Esophagus muscularis mucosa (tissue), 4 donors: Measurements from ENCODE around the gene WASF2. TPM values are rescaled to one million over a fixed set of nuclear protein-coding genes. Genes with fewer than 3 reads are reported as not detected.

Experiments used
- DNase-seq: peaks from one replicate; pipeline ENCODE4 v3.0.0-alpha.2; 2017; ENCODE audit errors: extremely low spot score
- H3K27ac ChIP-seq, 4 donors: fragments of 200-600 bp; sonication (generic); replicated peaks in 1 of 4; 1 replicate in 3 of 4; 2 replicates in 1 of 4; pipeline ENCODE4 v1.5.1; 2016 to 2019; ENCODE audit warnings: mild to moderate bottlenecking in 1 of 4
- H3K27me3 ChIP-seq, 4 donors: fragments of 200-600 bp; sonication (generic); one replicate each; pipeline versions ENCODE4 v1.5.1 to v1.6.0; 2016 to 2019
- H3K36me3 ChIP-seq, 4 donors: fragments of 200-600 bp; sonication (generic); one replicate each; pipeline ENCODE4 v1.5.1; 2016 to 2019
- H3K4me1 ChIP-seq, 4 donors: fragments of 200-600 bp; sonication (generic); one replicate each; pipeline ENCODE4 v1.5.1; 2016 to 2019
- H3K4me3 ChIP-seq, 4 donors: fragments of 200-600 bp; sonication (generic); 1 replicate in 2 of 4; 2 replicates in 2 of 4; pipeline ENCODE4 v1.5.1; 2016 to 2019; ENCODE audit warnings: mild to moderate bottlenecking in 4 of 4, moderate library complexity in 1 of 4
- H3K9me3 ChIP-seq, 4 donors: fragments of 200-600 bp; sonication (generic); 1 replicate in 3 of 4; 2 replicates in 1 of 4; pipeline ENCODE4 v1.5.1; 2016 to 2019
- EP300 ChIP-seq: sonication (generic); formaldehyde crosslinking; IDR thresholded peaks from one replicate; pipeline ENCODE4 v1.6.1; 2017; ENCODE audit warnings: antibody characterized with exemption
- POLR2A ChIP-seq: fragments of 450-650 bp; IDR thresholded peaks from one replicate; pipeline ENCODE4 v1.6.1; 2017; ENCODE audit warnings: antibody characterized with exemption, moderate library complexity, mild to moderate bottlenecking, low read depth
- POLR2AphosphoS5 ChIP-seq, 2 donors: sonication (generic); formaldehyde crosslinking; IDR thresholded peaks; one replicate each; pipeline ENCODE4 v1.6.1; 2017; ENCODE audit warnings: antibody characterized with exemption in 2 of 2
- WGBS: methylation state at CpG from one replicate; pipeline ENCODE4 v1.1.5; 2018; 5-methylcytosine and 5-hydroxymethylcytosine counted together
- intact Hi-C: fragments of 100-400 bp; cut with DNase I; formaldehyde crosslinking; loops from one replicate; pipeline ENCODE4 v1.15.1; 2023
- total RNA-seq, 4 donors: library from RNA; depleted of rRNA; stranded (reverse); fragments of >200 nt; gene quantifications; one replicate each; pipeline versions ENCODE4 v1.1.0 to v1.2.1, GENCODE V29; 2016
- TF ChIP-seq, protein P1 (sequence below), 3 experiments: fragments of 200-600 bp in 2 of 3; fragments of 450-650 bp in 1 of 3; sonication (generic) in 2 of 3; IDR thresholded peaks; one replicate each; pipeline ENCODE4 v1.5.1; 2017 to 2019; ENCODE audit warnings: antibody characterized with exemption in 3 of 3, mild to moderate bottlenecking in 2 of 3, moderate library complexity in 1 of 3

Gene WASF2
- total RNA-seq, 4 donors from 2014 or later = 78.5 to 141 (median 101) TPM

DNA sequence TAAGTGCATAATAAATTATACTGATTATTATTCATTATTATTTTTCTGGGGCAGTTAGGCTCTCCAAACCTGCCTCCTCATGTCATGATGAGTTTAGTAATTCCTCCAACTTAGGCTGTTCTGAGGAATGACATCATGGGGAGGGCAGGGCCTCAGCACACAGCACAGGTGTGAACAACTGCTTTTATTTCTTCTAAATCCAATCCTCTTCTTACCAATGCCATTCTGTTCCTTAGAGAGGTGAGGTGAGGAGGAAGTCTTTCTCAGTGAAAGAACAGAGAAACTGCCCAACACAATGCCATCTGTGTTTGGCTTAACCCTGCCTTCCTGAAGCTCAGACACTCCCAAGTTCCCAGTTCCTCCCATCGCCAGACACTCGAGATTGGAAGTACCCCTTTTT lies 45.4 kb upstream of the WASF2 start:
- 19% methylated on average over 2 of the region's 2 CpGs for WGBS
- Histone ChIP-seq H3K9me3 (no peaks in the 10 kb centered on the region), H3K4me1 (peaks cover 47 to 61% (median 58%) of the 10 kb centered on the region in 4 donors), H3K36me3 (peaks cover 18 to 49% (median 31%) of the 10 kb centered on the region in 4 donors), H3K4me3 (no peak overlapping the region), H3K27me3 (no peaks in the 10 kb centered on the region), H3K27ac (peak overlapping the region; percentile 85 to 90 (median 86))
- TF ChIP-seq EP300 (no peak), POLR2A (no peak), POLR2AphosphoS5 (IDR thresholded peaks at IDR 0.05) (no peak)
- TF ChIP-seq, protein P1, sequence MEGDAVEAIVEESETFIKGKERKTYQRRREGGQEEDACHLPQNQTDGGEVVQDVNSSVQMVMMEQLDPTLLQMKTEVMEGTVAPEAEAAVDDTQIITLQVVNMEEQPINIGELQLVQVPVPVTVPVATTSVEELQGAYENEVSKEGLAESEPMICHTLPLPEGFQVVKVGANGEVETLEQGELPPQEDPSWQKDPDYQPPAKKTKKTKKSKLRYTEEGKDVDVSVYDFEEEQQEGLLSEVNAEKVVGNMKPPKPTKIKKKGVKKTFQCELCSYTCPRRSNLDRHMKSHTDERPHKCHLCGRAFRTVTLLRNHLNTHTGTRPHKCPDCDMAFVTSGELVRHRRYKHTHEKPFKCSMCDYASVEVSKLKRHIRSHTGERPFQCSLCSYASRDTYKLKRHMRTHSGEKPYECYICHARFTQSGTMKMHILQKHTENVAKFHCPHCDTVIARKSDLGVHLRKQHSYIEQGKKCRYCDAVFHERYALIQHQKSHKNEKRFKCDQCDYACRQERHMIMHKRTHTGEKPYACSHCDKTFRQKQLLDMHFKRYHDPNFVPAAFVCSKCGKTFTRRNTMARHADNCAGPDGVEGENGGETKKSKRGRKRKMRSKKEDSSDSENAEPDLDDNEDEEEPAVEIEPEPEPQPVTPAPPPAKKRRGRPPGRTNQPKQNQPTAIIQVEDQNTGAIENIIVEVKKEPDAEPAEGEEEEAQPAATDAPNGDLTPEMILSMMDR (IDR thresholded peaks at IDR 0.05) = no peak
- DNase-seq = no peak
- intact Hi-C loops = no loop called here

DNA sequence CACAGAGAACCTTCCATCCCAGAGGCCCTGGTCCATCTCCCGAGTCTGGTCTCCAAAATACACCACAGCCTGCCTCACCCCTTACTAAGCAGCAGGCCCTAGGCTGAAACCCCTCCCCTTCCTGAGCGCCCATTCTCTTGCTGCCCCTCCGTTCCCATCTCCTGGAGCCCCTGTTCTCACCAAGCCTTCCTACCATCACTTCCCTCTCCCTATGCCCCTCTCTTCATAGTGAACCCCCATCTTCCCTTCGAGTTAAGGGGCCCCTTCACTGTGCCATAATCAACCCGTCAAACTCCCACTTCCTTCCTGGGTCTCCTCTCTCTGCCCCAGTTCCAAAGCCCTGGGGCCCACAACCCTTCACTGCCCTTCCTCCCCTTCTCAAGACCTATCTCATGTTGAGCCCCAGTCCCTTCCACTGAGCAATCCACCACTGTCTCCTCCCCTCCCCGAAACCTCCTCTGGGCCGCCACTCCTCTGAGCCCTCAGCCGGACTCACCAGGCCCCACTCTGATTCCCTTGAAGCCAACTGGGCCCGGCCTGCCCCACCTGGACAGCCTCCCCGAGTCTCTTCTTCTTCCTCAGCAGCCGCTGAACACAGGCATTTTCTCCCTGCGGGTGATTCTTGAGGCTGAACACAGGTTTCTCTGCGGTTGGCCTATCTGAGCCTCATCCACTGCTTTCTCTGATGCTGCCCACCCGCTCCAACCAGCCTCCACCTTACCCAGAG lies 42.2 kb upstream of the WASF2 start:
- Histone ChIP-seq H3K27ac (peak overlapping the region in 3 of 4 donors; percentile 11 to 51 (median 47)), H3K36me3 (peaks cover 18 to 44% (median 31%) of the 10 kb centered on the region in 4 donors), H3K4me3 (no peak overlapping the region), H3K4me1 (peaks cover 39 to 60% (median 57%) of the 10 kb centered on the region in 4 donors), H3K9me3 (no peaks in the 10 kb centered on the region), H3K27me3 (no peaks in the 10 kb centered on the region)
- 91% methylated on average over 14 of the region's 14 CpGs for WGBS
- no peak for DNase-seq
- intact Hi-C loops = no loop called here
- no peak for TF ChIP-seq EP300
- TF ChIP-seq, protein P1 (IDR thresholded peaks at IDR 0.05) = no peak

DNA sequence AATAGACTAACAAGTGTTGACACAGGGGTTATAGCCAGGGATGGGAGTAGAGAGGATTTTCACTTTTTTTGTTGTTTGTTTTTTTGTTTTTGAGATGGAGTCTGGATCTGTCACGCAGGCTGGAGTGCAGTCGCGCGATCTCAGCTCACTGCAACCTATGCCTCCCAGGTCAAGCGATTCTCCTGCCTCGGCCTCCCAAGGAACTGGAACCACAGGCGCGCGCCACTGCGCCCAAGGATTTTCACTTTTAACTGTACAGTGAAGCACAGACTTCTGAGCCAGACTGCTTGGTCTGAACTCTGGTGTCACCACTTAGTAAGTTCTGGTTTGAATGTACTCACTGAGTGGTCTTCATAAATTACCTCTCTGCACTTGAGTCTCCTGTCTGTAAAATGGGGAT lies 40.2 kb upstream of the WASF2 start:
- WGBS = 90% methylated on average over 6 of the region's 10 CpGs

DNA sequence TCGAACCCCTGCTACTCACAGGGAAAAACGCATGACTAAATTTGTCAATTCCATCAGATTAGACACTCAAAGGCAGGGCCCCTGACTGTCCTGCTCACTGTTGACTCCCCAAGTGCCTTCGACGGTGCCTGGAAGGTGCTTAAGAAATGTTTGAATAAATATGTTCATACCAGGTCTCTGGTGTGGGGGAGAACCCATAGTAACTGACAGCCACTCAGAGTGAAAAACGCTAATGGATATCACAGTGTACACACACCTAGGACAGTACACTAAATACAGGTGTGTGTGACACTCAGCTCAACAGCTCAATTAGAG lies 39.7 kb upstream of the WASF2 start:
- TF ChIP-seq POLR2A (no peak), POLR2AphosphoS5 (IDR thresholded peaks at IDR 0.05) (no peak), EP300 (no peak)
- TF ChIP-seq, protein P1 (IDR thresholded peaks at IDR 0.05) = no peak
- Histone ChIP-seq H3K4me1 (peaks cover 47 to 60% (median 57%) of the 10 kb centered on the region in 4 donors), H3K9me3 (no peaks in the 10 kb centered on the region), H3K27me3 (no peaks in the 10 kb centered on the region), H3K4me3 (no peak overlapping the region), H3K27ac (peak overlapping the region; percentile 92 to 97 (median 96)), H3K36me3 (peaks cover 17 to 27% (median 25%) of the 10 kb centered on the region in 4 donors)
- 62% methylated on average over 4 of the region's 5 CpGs for whole genome bisulfite sequencing
- intact Hi-C loops = no loop called here
- DNase-seq = no peak

More for the DNA sequence above, 40.2 kb upstream of the WASF2 start:
- Histone ChIP-seq H3K9me3 (no peaks in the 10 kb centered on the region), H3K27me3 (no peaks in the 10 kb centered on the region), H3K36me3 (peaks cover 18 to 32% (median 28%) of the 10 kb centered on the region in 4 donors), H3K4me1 (peaks cover 42 to 60% (median 57%) of the 10 kb centered on the region in 4 donors), H3K4me3 (no peak overlapping the region), H3K27ac (peak overlapping the region; percentile 92 to 97 (median 96))
- TF ChIP-seq EP300 (no peak), POLR2AphosphoS5 (IDR thresholded peaks at IDR 0.05) (no peak), POLR2A (no peak)
- TF ChIP-seq, protein P1 (IDR thresholded peaks at IDR 0.05) = no peak
- DNase-seq = no peak
- intact Hi-C loops = no loop called here
